HG02981 (cell line): ENCODE data around the gene MAGIX.

ENCODE experiments used
- ATAC-seq: cut with Tn5 transposase; IDR thresholded peaks from one replicate; pipeline ENCODE4 v1.9.1; 2021; ENCODE audit warnings: mild to moderate bottlenecking, moderate library complexity; ENCODE audit not compliant: unreplicated experiment

Gene MAGIX

GRCh38 chrX:49204017-49204416 lies 41.5 kb downstream of the MAGIX start:
- ATAC-seq: no peak

GRCh38 chrX:49204709-49205108 lies 42.2 kb downstream of the MAGIX start:
- ATAC-seq: no peak

- no peak for ATAC-seq
These were observed 42.9 kb downstream of the MAGIX start for GRCh38 chrX:49205443-49205842.

- no peak for ATAC-seq
These were observed 44.0 kb downstream of the MAGIX start for GRCh38 chrX:49206543-49206942.

- ATAC-seq: no peak
These were observed 45.8 kb downstream of the MAGIX start for GRCh38 chrX:49208399-49208798.

GRCh38 chrX:49209434-49210251 lies 47.1 kb downstream of the MAGIX start:
- no peak for ATAC-seq

GRCh38 chrX:49210406-49210805 lies 47.8 kb downstream of the MAGIX start:
- ATAC-seq: no peak

GRCh38 chrX:49211074-49211473 lies 48.5 kb downstream of the MAGIX start:
- no peak for ATAC-seq

- no peak for ATAC-seq
These were observed 49.7 kb downstream of the MAGIX start for GRCh38 chrX:49212209-49212608.

- no peak for ATAC-seq
These were observed 50.3 kb downstream of the MAGIX start for GRCh38 chrX:49212861-49213260.

- no peak for ATAC-seq
These were observed 51.9 kb downstream of the MAGIX start for GRCh38 chrX:49214416-49214815.

- no peak for ATAC-seq
These were observed 52.5 kb downstream of the MAGIX start for GRCh38 chrX:49214996-49215526.
